Stimulated activated CD8-positive, alpha-beta memory T cell treated with anti-CD3 and anti-CD28 coated beads, Interleukin-15, amount 100 ng/mL, for 48 hours (primary cell): ENCODE measurements around the gene STK40.

Source experiments
- DNase-seq, 2 donors: peaks; one replicate each; pipeline ENCODE4 v3.0.0-alpha.2; 2020; ENCODE audit warnings: low read depth in 2 of 2

Gene STK40

DNA sequence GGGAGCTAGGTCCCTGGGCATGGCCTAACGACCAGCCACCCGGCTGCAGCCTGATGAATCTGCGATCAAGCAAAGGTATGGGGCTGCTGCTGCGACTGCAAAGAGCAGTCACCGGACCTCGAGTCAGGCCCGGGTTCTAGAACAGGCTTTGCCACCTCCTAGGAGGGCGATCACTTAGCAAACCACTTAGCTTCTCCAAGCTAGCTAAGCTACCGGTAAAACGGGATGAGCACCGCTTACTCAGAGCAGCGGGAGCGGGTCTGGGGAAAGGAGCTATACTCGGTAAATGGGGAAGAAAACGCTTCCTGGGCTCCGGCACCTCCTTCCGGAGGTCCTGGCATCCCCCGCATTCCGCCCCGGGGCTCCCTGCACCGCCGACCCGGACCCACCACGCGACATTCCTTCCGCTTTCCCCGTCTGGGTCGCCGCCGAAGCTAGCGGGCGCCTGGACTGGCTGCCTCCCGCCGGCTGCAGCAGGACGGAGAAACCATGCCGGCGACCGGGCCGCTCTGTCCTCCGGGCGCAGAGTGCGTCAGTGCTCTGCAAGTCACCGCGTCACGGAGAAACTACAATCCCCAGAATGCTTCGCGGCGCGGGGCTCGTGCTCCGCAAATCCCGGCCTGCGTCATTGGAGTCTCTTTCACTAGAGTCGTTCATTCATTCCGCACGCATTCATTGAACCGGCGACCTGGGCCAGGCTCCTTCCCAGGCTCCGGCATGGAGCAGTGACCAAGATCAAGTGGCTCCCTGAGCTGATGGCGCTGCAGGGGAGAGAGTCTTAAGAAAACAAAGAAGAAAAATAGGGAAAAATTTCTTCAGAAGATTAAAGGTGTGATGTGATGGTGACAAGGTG is 11.9 kb upstream of the STK40 start, which contains the start of gene LSM10:
Gene LSM10, minus strand, starts transcription at position 531 of the 853 bp plus-strand sequence. CDS start 3,779 bp downstream, outside the sequence.
- DNase-seq = peak; percentile 85

DNA sequence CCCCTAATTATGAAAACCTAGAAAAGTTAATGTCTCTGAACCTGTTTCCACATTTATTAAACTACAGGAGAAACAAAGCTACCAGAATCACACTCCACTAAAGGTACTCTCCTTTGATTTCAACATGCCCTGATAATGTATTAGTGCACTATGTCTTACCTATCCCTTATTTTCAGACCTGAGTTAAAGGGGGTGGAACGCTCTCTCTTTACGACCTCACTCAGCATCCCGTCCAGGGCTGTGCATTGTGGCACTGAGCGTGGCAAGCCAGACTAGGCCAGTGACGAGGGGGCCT is 11.3 kb upstream of the STK40 start:
- no peak for DNase-seq

DNA sequence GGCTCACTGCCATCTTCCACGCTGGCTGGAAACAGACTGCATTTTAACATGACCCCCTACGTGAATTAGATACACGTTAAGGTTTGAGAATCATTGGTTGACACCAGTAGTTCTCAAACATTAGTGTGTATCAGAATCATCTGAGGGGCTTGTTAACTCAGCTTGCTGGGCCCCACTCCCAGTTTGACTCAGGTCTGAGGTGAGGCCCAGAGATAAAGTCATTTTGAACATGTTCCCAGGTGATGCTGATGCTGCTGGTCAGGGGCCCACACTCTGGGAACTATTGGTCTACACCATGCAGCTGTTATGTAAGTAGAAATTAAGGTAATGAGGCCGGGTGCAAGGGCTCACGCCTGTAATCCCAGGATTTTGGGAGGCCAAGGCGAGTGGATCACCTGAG is 10.6 kb upstream of the STK40 start:
- no peak for DNase-seq

DNA sequence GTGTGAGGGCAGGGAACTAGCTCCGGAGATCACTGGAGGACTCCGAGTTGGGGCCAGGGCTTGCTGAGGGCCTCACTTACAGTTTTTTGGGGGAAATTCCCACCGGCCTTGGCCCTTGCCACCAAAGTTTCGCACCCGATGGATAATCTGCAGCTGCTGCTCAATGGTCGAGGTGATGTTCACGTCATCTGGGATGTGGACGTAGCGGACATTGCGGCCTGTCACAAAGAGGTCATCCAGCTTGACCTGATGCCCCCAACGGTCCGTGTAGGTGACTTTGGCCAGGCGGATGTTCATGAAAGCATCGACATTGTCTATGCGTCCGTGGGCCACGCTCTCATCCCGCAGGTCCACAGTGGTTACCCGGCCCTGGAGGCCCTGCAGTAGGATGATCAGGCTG is 8.0 kb upstream of the STK40 start:
- no peak for DNase-seq

DNA sequence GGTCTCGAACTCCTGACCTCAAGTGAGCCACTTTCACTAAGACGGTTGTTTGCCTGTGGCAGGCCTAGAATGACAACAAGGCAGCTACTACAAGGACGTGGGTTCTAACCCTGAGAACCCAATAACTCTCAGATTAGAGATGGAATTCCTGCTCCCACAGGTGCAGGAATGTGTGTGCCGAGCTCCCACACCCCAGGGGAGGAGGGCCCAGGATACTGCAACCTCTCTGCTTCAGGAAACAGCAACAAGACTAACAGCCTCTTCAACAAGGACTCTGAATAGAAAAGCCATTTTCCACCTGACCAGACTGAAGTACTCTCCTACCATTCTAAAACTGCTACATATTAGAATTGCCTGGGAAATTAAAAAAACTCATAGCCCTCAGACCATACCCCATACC is 7.1 kb upstream of the STK40 start:
- DNase-seq = no peak

DNA sequence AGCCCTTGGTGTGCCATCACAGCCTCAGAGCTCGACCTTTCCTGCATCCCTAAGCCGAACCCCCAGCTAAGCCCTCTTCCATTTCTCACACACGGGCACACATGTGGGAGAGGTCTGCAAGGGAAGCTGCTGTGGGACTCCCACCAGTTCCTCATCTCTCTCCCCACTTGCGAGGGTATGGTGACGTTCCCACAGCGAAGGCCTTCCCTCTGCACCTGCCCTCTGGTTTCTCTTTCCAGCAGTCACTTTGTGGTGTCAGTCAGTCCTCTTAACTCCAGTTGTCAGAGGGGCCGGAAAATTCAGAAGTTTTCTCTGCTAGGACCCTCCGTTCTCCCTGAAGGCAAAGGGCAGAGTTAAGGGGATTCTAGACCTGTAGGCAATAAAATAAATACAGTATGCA is 5.5 kb upstream of the STK40 start:
- no peak for DNase-seq

DNA sequence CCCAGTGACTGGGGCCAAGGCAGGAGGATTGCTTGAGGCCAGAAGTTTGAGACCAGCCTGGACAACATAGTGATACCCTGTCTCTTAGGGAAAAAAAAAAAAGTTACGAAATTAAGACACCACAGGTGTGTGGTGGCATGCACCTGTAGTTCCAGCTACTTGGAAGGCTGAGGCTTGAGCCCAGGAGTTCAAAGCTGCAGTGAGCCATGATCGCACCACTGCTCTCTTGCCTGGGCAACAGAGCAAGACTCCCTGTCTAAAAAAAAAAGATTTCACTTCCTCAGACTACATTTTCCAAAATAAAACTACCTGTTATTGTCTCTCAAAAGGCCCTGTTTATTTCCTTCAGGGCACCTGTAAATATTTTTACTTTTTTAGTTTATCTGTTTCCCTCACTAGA is 4.7 kb upstream of the STK40 start:
- no peak for DNase-seq

DNA sequence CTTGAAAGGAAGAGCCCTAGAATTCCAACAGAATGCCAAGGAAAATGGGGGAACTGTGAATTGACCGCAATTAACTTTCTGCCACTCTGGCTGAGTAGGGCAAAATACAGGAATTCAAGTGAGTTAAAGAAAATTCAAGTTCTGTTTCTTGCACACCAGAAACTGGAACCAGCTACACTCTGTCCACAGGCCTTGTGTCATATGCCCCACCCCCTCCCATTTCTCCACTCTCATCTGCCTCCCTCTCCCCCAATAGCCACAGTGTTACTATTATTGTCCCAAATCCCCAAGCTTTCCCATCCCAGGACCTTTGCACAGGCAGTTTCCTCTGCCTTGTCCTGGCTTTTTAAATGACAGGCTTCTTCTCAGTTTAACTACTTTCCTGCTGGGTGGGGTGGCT is 4.3 kb upstream of the STK40 start:
- DNase-seq = no peak

DNA sequence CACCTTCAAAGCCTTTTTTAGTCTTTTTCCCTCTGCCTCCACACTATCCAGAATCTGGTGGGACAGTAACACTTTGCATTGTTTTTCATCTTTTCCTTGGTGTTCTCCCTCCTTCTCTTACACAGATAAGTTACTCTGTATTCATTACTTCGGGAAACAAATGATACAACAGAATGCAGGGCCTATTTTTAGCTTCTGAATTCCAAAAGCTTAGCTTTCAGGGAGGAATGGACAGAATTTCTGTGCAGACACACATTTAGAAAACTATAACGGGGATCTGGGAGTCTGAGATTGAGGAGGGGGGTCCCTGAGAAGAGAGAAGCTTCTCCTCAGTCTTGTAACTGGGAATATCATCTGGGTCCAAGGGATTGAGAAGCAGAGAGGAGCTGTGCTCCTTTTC is 3.5 kb upstream of the STK40 start:
- no peak for DNase-seq

DNA sequence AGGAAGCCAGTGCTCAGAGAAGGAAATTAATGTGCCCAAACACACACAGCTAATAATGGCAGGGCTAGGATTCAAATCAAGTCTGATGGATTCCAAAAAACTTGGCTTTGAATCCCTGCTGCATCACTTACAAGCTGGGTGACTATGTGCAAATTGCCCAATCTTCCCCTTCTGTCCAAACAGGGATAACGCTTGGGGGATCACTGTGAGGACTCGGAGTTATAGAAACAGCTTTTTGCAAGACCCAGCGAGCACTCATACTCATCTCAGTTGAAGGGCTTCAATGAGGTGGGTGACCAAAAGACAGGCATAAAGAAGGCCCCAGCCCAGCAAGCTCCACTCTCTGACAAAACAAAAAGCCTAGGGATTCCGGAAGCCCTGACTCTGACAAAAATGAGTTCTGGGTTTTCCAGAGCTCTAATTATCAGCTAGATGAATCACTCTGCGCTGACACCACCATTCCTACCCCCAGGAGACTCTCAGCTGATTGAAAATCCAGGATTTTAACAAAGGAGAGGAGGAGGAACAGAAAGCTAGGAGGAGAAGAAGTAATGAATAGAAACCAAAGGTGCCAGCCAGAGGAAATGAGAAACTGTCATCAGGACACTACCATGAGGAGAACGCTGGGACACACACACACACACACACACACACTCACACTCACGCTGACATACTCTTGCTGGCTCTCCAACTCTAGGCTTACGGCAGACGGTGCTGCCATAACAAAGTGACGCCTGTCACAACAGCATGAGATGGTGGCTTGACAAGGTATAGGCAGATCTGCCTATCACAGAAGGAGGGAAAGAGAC is 1.6 kb upstream of the STK40 start:
- DNase-seq = no peak

DNA sequence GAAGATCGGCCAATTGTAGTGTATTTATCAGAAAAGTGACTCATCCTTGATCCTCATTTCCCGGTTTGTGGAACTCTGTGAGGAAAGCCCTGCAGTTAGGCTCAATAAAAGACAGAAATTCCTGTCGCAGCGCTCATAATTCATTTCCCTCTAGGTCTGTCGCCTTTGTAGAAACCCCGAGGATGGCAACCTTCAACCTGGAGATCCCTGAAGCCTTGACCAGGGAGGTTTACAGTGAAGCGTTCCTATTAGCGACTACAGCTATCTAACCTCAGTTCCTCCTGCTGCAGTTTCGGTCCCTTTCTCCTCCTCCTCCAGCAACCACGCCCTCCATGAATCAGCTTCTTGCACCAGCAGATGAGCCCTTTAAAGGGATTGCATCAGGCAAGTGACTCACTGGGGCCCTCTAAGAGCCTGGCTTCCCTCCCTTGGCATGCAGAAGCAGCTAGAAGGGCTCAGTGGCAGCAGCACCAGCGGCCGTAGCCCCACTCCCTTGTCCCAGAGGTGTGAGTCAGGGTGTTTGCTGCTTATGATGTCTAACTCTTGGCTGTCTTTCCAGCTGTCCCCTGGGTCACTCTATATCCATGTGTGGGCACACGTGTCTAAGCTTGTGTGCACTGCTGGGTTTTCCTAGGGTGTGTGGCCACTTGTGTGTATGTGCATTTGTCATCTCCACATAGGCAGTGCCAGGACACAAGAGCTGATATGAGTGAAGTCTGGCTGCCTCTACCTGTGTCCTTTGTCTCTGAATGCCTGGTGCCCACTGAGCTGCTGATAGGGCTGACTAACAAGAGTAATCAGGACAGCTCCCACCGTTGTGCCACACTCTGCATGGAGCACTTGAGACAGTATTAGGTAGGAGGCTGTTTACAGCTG is 779 bp upstream of the STK40 start:
- peak; percentile 86 to 91 for DNase-seq

DNA sequence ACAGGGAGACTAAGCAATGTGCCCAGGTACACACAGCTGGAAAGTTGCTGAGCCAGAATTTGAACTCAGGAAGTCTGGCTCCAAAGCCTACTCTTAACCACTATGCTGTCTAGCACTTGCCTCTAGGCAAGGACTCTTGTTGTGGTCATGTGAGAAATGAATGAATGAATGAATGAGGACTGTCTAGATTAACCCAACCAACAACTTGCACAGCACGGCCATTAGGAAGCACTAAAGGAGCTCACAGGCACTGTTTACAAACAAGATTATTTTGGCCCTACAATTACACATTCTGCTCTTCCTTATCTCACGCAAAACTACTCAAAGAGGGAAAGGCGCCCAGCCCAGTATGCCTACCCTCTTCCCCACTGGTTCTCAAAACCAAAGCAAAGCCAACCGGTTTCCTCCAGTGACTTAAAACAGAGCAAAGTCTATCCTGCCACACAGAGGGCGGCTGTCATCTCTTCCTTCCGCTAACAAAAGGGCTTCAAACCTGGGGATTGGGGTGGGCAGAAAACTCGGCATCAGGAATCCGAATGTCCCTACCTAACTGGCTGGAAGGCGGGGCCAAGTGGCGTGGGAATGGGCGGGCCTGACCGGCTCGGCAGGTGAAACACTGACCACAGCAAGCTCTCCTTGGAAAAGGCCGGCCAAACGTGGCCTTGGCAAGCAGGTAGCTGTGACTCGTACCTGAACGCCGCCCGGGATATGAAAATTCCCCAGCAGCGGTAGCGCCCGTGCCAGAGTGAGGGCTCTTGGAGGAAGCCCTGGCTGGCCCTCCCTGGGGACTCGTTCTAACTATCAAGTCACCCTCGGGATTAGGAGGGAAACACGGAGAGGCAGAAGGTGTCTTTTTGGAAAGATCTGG is 948 bp downstream of the STK40 start:
- no peak for DNase-seq

DNA sequence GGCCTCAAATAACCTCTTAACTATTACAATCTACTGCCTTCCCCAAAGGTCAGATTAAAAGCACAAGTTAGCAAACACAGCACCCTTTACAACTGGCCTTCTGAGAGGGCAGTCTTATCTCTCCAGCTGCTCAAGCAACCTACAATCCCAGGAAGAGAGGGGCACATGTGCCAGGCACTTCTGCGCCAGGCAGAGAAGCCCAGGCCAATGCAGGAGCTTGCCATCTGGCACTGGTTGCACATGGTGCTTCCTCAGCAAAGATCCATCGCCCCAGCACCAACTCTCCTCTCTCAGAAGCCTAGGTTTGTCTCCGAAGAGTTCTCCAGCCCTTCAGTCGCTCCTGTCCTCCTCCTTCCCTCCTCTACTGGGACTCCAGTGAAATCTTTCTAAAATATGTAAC is 2.5 kb downstream of the STK40 start:
- DNase-seq = no peak

DNA sequence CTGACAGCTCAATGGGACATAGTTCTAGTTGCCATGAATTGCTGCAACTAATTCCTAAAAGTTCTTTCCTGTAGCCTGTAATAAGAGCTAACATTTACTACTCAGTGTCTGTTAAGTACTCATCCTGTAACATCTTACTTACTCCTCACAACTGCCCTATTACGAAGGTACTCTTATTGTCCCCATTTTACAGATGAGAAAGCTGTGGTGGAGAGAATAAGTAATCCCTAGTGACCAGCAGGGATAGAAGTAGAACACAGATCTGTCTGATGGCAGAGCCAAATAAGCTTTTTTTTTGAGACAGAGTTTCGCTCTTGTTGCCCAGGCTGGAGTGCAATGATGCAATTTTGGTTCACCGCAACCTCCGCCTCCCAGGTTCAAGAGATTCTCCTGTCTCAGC is 3.1 kb downstream of the STK40 start:
- DNase-seq = no peak

DNA sequence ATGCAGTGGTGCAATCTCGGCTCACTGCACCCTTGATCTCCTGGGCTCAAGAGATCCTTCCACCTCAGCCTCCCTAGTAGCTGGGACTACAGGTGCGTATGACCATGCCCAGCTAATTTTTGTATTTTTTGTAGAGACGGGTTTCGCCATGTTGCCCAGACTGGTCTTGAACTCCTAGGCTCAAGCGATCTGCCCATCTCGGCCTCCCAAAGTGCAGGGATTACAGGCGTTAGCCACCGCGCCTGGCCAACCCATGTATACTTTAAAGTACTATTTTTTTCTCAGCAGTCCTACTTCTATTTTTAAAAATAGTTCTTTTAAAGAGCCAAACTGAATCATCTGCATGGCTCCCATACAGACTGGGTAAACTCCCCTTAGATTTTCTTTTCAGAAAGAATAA is 3.5 kb downstream of the STK40 start:
- no peak for DNase-seq

DNA sequence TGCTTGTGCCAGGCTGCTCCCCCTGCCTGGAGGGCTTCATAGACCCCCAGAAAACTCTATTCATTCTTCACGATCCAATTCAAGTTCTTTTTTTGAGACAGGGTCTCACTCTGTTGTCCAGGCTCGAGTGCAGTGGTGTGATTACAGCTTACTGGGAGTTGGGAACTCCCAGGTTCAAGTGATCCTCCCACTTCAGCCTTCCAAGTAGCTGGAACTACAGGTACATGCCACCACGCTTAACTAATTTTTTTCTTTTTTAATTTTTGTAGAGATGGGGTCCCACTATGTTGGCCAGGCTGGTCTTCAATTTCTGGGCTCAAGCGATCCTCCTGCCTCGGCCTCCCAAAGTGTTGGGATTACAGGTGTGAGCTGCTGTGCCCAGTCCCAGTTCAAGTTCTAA is 4.3 kb downstream of the STK40 start:
- no peak for DNase-seq

DNA sequence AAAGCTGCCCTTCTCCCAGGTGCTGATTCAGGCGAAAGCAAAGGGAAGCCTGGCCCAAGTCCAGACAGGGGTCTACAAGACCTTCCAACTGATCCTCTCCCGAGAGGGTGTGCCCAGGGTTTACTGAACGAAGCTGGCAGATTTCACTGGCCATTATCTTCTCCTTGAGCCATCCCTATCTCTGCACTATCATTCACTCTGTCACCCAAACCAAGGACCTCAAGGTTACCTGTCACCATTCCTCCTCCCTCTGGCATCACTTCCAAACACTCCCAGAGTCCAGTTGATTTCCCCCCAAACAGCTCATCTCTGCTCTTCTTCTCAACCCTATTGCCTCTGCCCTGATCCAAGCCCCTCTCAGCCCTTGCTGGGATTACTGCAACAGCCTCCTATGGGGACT is 4.9 kb downstream of the STK40 start:
- no peak for DNase-seq

DNA sequence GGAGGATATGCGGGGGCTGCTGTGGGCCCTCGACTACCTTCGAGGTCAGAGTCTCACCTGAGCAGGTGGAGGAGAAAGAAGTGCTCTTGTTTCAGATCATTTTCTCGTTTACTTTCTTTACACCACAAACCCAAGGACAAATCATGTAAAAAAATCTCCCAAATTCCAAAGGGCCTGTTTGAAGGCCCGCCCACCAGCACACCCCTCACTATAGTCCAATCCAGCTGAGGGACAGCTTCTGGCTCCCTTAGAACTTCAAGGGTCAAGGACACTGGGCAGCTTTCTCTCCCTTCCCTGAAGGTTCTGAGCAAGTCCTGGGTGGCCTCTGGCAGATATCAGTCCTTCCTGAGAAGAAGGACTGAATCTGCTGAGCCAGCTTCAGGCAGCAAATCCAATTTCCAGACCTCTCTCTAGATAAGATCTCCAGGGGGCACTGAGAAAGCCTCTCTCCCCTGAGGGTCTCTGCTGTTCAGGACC is 5.5 kb downstream of the STK40 start:
- DNase-seq = no peak

DNA sequence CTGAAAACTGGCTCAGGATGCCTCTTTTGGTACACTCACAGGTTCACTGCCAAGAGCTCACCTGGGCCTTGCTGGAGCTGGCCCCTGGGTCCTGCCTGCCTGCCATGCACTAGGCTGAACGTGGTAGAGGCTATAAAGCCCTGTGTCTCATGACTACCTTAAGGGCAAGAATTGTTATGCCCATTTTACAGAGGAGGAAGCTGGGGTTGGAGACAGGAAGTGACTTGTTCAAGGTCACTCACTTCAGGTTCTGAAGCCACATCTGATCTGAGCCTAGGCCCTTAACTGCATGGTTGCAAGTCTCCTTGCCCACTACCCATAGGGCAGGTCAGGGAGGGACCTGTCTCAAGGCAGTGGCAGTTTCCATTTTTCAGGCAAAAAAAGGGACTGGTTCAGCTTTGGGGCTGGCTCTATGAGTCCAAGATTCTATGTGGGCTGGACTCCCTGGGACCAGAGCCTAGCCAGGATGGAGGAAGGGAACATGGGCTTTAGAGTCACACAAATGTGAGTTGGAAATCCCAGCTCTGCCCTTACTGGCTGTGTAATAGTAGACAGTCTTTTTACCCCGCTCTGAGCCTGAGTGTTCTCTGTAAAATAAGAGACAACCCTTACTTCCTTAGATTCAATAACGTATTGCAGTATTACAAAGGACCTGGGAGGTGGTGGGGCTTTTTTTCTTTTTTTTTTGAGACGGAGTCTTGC is 7.8 kb downstream of the STK40 start:
- no peak for DNase-seq

DNA sequence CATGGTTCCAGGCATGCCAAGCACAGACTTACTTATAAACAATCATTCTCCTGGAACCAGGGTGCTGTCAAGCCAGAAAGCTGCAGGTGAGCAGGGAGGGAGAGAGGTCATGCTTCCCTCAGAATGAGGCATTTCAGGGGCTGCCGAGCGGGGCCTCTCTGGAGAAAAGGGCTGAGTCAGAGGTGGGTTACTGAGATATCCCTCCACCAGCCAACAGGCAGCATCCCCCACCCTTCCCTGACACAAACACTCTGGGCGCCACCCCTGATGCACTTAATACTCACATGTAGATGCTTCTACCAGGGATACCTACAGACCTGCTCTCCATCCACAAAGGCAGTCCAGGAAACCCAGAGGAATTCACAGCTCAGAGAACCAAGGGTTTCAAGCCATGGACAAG is 13.1 kb downstream of the STK40 start:
- no peak for DNase-seq
